ENCODE measurements around the gene KIAA0753. TPM values are rescaled to one million over a fixed set of nuclear protein-coding genes. Genes with fewer than 3 reads are reported as not detected.

Gene KIAA0753
- total RNA-seq, 1 donor from 2014 or later, result 15.7 TPM

- no peak for TF ChIP-seq CTCF (conservative IDR thresholded peaks at IDR 0.05; ENCODE audit: low read depth, low read length)
- DNase-seq (ENCODE audit: low read depth), result no peak
- no peak overlapping the region for H3K4me3 ChIP-seq (ENCODE audit: low read depth, low read length)
These were observed 7.2 kb downstream of the KIAA0753 start for GRCh38 chr17:6633263-6633662.

GRCh38 chr17:6632530-6632929, 8.0 kb downstream of the KIAA0753 start:
- no peak overlapping the region for H3K4me3 ChIP-seq (ENCODE audit: low read depth, low read length)
- no peak for TF ChIP-seq CTCF (conservative IDR thresholded peaks at IDR 0.05; ENCODE audit: low read depth, low read length)

GRCh38 chr17:6630390-6630789, 10.1 kb downstream of the KIAA0753 start:
- DNase-seq (ENCODE audit: low read depth), result no peak
- no peak overlapping the region for H3K4me3 ChIP-seq (ENCODE audit: low read depth, low read length)
- no peak for TF ChIP-seq CTCF (conservative IDR thresholded peaks at IDR 0.05; ENCODE audit: low read depth, low read length)

More at GRCh38 chr17:6632530-6632929, 8.0 kb downstream of the KIAA0753 start:
- no peak for DNase-seq (ENCODE audit: low read depth)

- TF ChIP-seq CTCF (conservative IDR thresholded peaks at IDR 0.05; ENCODE audit: low read depth, low read length), result no peak
- no peak for DNase-seq (ENCODE audit: low read depth)
- no peak overlapping the region for H3K4me3 ChIP-seq (ENCODE audit: low read depth, low read length)
These were observed 13.5 kb downstream of the KIAA0753 start for GRCh38 chr17:6627019-6627418.

- H3K4me3 ChIP-seq (ENCODE audit: low read depth, low read length), result no peak overlapping the region
- DNase-seq (ENCODE audit: low read depth), result no peak
These were observed 13.9 kb downstream of the KIAA0753 start for GRCh38 chr17:6626616-6627015.

GRCh38 chr17:6623941-6624340, 16.6 kb downstream of the KIAA0753 start:
- no peak overlapping the region for H3K4me3 ChIP-seq (ENCODE audit: low read depth, low read length)
- TF ChIP-seq CTCF (conservative IDR thresholded peaks at IDR 0.05; ENCODE audit: low read depth, low read length), result no peak
- no peak for DNase-seq (ENCODE audit: low read depth)

More at GRCh38 chr17:6626616-6627015, 13.9 kb downstream of the KIAA0753 start:
- no peak for TF ChIP-seq CTCF (conservative IDR thresholded peaks at IDR 0.05; ENCODE audit: low read depth, low read length)

GRCh38 chr17:6611231-6611630, 29.3 kb downstream of the KIAA0753 start:
- H3K4me3 ChIP-seq (ENCODE audit: low read depth, low read length), result no peak overlapping the region
- no peak for DNase-seq (ENCODE audit: low read depth)
- no peak for TF ChIP-seq CTCF (conservative IDR thresholded peaks at IDR 0.05; ENCODE audit: low read depth, low read length)
